ENCODE measurements around the gene HIPK3.

DNA sequence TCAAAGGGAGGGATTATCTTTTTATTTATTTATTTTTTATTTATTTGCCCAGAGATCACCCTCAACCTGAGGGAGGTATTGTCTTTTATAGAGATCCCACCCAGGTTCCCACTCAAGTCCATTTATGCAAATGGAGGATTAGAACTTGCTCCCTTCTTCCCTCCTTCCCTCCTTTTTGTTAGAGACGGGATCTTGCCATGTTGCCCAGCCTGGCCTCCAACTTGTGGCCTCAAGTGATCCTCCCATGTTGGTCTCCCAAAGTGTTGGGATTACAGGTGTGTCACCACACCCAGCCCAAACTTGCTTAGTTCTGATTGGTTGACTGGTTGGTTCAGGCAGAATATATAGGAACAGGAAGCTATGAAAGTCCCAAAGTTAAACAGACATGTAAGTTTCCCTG lies 51.9 kb downstream of the HIPK3 start:
- TF ChIP-seq, protein P1, sequence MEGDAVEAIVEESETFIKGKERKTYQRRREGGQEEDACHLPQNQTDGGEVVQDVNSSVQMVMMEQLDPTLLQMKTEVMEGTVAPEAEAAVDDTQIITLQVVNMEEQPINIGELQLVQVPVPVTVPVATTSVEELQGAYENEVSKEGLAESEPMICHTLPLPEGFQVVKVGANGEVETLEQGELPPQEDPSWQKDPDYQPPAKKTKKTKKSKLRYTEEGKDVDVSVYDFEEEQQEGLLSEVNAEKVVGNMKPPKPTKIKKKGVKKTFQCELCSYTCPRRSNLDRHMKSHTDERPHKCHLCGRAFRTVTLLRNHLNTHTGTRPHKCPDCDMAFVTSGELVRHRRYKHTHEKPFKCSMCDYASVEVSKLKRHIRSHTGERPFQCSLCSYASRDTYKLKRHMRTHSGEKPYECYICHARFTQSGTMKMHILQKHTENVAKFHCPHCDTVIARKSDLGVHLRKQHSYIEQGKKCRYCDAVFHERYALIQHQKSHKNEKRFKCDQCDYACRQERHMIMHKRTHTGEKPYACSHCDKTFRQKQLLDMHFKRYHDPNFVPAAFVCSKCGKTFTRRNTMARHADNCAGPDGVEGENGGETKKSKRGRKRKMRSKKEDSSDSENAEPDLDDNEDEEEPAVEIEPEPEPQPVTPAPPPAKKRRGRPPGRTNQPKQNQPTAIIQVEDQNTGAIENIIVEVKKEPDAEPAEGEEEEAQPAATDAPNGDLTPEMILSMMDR (IDR thresholded peaks at IDR 0.05), result no peak
- no peak for TF ChIP-seq EZH2phosphoT487 (IDR thresholded peaks at IDR 0.05)
